Endothelial cell of umbilical vein (primary cell): ENCODE measurements around the gene WFIKKN1. TPM values are rescaled to one million over a fixed set of nuclear protein-coding genes. Genes with fewer than 3 reads are reported as not detected.
A peak's percentile ranks its signal among the peaks of the same experiment; 100 is the strongest.

Experiments used
- BruUV-seq: library from RNA; stranded (reverse); fragments of 400-500 nt; replicated peaks from 2 replicates; lab custom pipeline; 2021; lab: Mats Ljungman, UMichigan
- CTCF ChIA-PET: fragments of 300-600, 350-600 bp; sonication (Branson Sonifier 250); formaldehyde crosslinking; loops from one replicate; lab custom pipeline; 2021; ENCODE audit warnings: antibody characterized with exemption, inconsistent platforms; lab: Charles Lee
- POLR2A ChIA-PET: fragments of 300-600, 350-600 bp; sonication (Branson Sonifier 250); formaldehyde crosslinking; loops from one replicate; lab custom pipeline; 2021; ENCODE audit warnings: antibody characterized with exemption, inconsistent platforms; lab: Charles Lee
- DNase-seq: peaks from one replicate; pipeline ENCODE4 v3.0.0-alpha.2; 2011; ENCODE audit warnings: low read depth, low spot score
- FAIRE-seq: peaks from 2 replicates; lab custom pipeline; 2011; peaks lifted over from hg19 to GRCh38; lab: Jason Lieb, UNC
- H2AFZ ChIP-seq: 2 replicates; pipeline ENCODE4 v1.6.0; 2012; ENCODE audit warnings: low read depth, low read length, control low read depth, inconsistent platforms
- H3K27ac ChIP-seq: 2 replicates; pipeline ENCODE4 v1.5.1; 2011; ENCODE audit warnings: low read depth, mild to moderate bottlenecking, control low read depth, low read length, moderate library complexity; ENCODE audit not compliant: insufficient read depth
- H3K27me3 ChIP-seq, 2 experiments: 2 replicates each; pipeline versions ENCODE4 v1.6.0 to v1.6.1; 2011; ENCODE audit warnings: low read length in 2 of 2, mixed read lengths in 1 of 2; ENCODE audit not compliant: control insufficient read depth in 2 of 2, insufficient read depth in 2 of 2
- H3K36me3 ChIP-seq, 2 experiments: 2 replicates in 1 of 2; 3 replicates in 1 of 2; pipeline ENCODE4 v1.5.1; 2011; ENCODE audit warnings: low read length in 2 of 2, mild to moderate bottlenecking in 1 of 2, moderate library complexity in 1 of 2; ENCODE audit not compliant: control insufficient read depth in 2 of 2, insufficient read depth in 2 of 2; ENCODE audit errors: extremely low read depth in 1 of 2
- H3K4me1 ChIP-seq: 3 replicates; pipeline ENCODE4 v1.5.1; 2011; ENCODE audit warnings: mild to moderate bottlenecking, low read length; ENCODE audit not compliant: control insufficient read depth, insufficient read depth; ENCODE audit errors: extremely low read depth
- H3K4me2 ChIP-seq: 2 replicates; pipeline ENCODE4 v1.6.1; 2011; ENCODE audit warnings: low read length, control low read depth, mixed read lengths; ENCODE audit not compliant: insufficient read depth
- H3K4me3 ChIP-seq, 3 experiments: fragments of 200-600 bp in 1 of 3; sonication (generic), shearing (Covaris generic) in 1 of 3; replicated peaks in 1 of 3; 2 replicates each; pipeline ENCODE4 v1.5.1; 2011 to 2016; ENCODE audit warnings: control low read depth in 3 of 3, low read length in 3 of 3, mild to moderate bottlenecking in 2 of 3, inconsistent platforms in 1 of 3, low read depth in 1 of 3, moderate library complexity in 1 of 3; ENCODE audit not compliant: insufficient read depth in 1 of 3
- H3K79me2 ChIP-seq: 2 replicates; pipeline ENCODE4 v1.6.0; 2012; ENCODE audit warnings: low read length, inconsistent platforms; ENCODE audit not compliant: control insufficient read depth, insufficient read depth
- H3K9ac ChIP-seq: replicated peaks from 2 replicates; pipeline ENCODE3; 2011; ENCODE audit warnings: low read length, control low read depth; ENCODE audit not compliant: insufficient read depth; ENCODE audit errors: extremely low read depth
- H3K9me1 ChIP-seq: replicated peaks from 3 replicates; pipeline ENCODE4 v1.6.0; 2011; ENCODE audit warnings: mild to moderate bottlenecking, low read length; ENCODE audit not compliant: control insufficient read depth, insufficient read depth; ENCODE audit errors: extremely low read depth
- H3K9me3 ChIP-seq: replicated peaks from 2 replicates; pipeline ENCODE4 v1.5.1; 2012; ENCODE audit warnings: low read length, inconsistent platforms; ENCODE audit not compliant: control insufficient read depth, insufficient read depth
- H4K20me1 ChIP-seq: replicated peaks from 2 replicates; pipeline ENCODE3; 2011; ENCODE audit warnings: mild to moderate bottlenecking, low read length; ENCODE audit not compliant: control insufficient read depth, insufficient read depth; ENCODE audit errors: extremely low read depth
- EZH2 ChIP-seq: IDR thresholded peaks from 2 replicates; pipeline ENCODE4 v1.6.1; 2012; ENCODE audit warnings: borderline replicate concordance, low read depth, mild to moderate bottlenecking, moderate library complexity, low read length, inconsistent platforms; ENCODE audit not compliant: severe bottlenecking
- FOS ChIP-seq: IDR thresholded peaks from 2 replicates; pipeline ENCODE4 v1.6.1; 2011; ENCODE audit warnings: mild to moderate bottlenecking, low read length, moderate library complexity, borderline replicate concordance; ENCODE audit not compliant: insufficient read depth
- GATA2 ChIP-seq: IDR thresholded peaks from 2 replicates; pipeline ENCODE4 v1.7.0; 2011; ENCODE audit warnings: low read depth, mild to moderate bottlenecking, moderate library complexity, mixed read lengths, low read length; ENCODE audit not compliant: insufficient read length, insufficient read depth
- JUN ChIP-seq: IDR thresholded peaks from 2 replicates; pipeline ENCODE4 v1.6.1; 2011; ENCODE audit warnings: borderline replicate concordance, low read depth; ENCODE audit not compliant: insufficient read length, insufficient read depth
- MYC ChIP-seq: IDR thresholded peaks from one replicate; pipeline ENCODE4 v1.6.1; 2011; ENCODE audit warnings: mild to moderate bottlenecking, low read depth, low read length
- POLR2A ChIP-seq: IDR thresholded peaks from 2 replicates; pipeline ENCODE4 v1.6.1; 2012; ENCODE audit warnings: low read depth, mild to moderate bottlenecking, control low read depth, low read length
- POLR2AphosphoS5 ChIP-seq: IDR thresholded peaks from 2 replicates; pipeline ENCODE4 v1.6.1; 2012; ENCODE audit warnings: low read depth, mild to moderate bottlenecking, control low read depth, low read length, moderate library complexity; ENCODE audit not compliant: insufficient read depth
- dilution Hi-C: fragments of 300-500 bp; cut with MboI; formaldehyde crosslinking; loops from one replicate; pipeline ENCODE4 v1.15.0; 2019; ENCODE audit warnings: low sequenced_read_pairs; ENCODE audit not compliant: extremely low pct_ligation_motif_present
- intact Hi-C: fragments of 100-400 bp; cut with micrococcal nuclease; formaldehyde crosslinking; loops from one replicate; pipeline ENCODE4 v1.10.0; 2022
- polyA plus RNA-seq, 4 experiments: library from polyadenylated mRNA; depleted of rRNA in 3 of 4; stranded (reverse) in 3 of 4; unstranded in 1 of 4; fragments of >200 nt; gene quantifications; 2 replicates each; pipeline versions ENCODE4 v1.2.1 to v1.2.3, GENCODE V29; 2011 to 2012; ENCODE audit warnings: missing spikeins in 1 of 4
- total RNA-seq: library from RNA; stranded (reverse); gene quantifications from 2 replicates; pipeline ENCODE4 v1.2.3, GENCODE V29; 2021
- TF ChIP-seq, protein P1 (sequence below), 2 donors: IDR thresholded peaks; 1 replicate in 1 of 2; 2 replicates in 1 of 2; pipeline ENCODE4 v1.5.1; 2011; ENCODE audit warnings: low read length in 2 of 2, mild to moderate bottlenecking in 2 of 2, moderate library complexity in 2 of 2, control low read depth in 1 of 2, inconsistent platforms in 1 of 2, low read depth in 1 of 2; ENCODE audit not compliant: insufficient read depth in 1 of 2; ENCODE audit errors: extremely low read depth in 1 of 2
- TF ChIP-seq, protein P2 (sequence below): IDR thresholded peaks from 2 replicates; pipeline ENCODE4 v1.6.1; 2011; ENCODE audit not compliant: insufficient read depth, insufficient read length

WFIKKN1 gene
- total and polyA plus RNA-seq, 2 donors (not counting 3 experiments of a cell fraction or from before 2014, with no cell fraction given): 0.06 to 0.40 TPM

DNA sequence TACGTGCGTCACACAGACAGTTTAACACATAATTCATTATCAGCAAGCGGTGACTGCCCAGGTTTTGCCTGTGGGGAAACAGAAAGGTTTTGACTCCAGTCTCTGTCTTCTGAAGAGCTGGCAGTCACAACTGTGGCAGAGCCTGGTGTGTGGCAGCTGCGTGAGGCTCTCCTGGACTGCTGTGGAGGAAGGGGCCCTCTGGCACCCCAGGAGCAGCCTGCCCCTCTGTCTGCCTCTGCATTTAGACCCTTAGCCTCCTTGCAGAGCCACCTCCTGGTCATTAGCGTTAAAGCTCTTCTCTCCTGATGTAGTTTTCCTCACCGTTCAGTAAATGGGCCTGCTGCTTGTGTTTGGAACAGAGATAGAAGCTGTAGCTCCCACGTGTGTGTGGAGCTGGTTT, 30.0 kb upstream of the WFIKKN1 start:
- ChIA-PET POLR2A (no interaction called here), CTCF (interaction anchor here (0.9 to 2.3 kb wide), 7 partner anchors 8 to 209 kb away, joined by 3 to 8 read pairs (median 5); partner anchors contain the start of gene RAB40C)
- Histone ChIP-seq H2AFZ (no peak overlapping the region), H3K36me3 (no peaks in the 10 kb centered on the region), H3K9ac (no peak overlapping the region), H3K4me1 (no peaks in the 10 kb centered on the region), H3K27ac (no peak overlapping the region), H3K9me1 (no peaks in the 10 kb centered on the region), H3K9me3 (no peaks in the 10 kb centered on the region), H4K20me1 (no peaks in the 10 kb centered on the region), H3K79me2 (peaks cover 1% of the 10 kb centered on the region), H3K4me2 (no peak overlapping the region), H3K27me3 (no peaks in the 10 kb centered on the region), H3K4me3 (no peak overlapping the region)
- intact Hi-C loops: no loop called here
- no peak for TF ChIP-seq JUN
- TF ChIP-seq, protein P1, sequence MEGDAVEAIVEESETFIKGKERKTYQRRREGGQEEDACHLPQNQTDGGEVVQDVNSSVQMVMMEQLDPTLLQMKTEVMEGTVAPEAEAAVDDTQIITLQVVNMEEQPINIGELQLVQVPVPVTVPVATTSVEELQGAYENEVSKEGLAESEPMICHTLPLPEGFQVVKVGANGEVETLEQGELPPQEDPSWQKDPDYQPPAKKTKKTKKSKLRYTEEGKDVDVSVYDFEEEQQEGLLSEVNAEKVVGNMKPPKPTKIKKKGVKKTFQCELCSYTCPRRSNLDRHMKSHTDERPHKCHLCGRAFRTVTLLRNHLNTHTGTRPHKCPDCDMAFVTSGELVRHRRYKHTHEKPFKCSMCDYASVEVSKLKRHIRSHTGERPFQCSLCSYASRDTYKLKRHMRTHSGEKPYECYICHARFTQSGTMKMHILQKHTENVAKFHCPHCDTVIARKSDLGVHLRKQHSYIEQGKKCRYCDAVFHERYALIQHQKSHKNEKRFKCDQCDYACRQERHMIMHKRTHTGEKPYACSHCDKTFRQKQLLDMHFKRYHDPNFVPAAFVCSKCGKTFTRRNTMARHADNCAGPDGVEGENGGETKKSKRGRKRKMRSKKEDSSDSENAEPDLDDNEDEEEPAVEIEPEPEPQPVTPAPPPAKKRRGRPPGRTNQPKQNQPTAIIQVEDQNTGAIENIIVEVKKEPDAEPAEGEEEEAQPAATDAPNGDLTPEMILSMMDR (IDR thresholded peaks at IDR 0.05; ENCODE audit: extremely low read depth in 1 of 2, insufficient read depth in 1 of 2, low read depth in 1 of 2, low read length in 2 of 2): peak in 1 of 2 donors; percentile 21
- dilution Hi-C loops: no loop called here
- no TSS peak for BruUV-seq
- DNase-seq (peak; percentile 15), FAIRE-seq (no peak)

DNA sequence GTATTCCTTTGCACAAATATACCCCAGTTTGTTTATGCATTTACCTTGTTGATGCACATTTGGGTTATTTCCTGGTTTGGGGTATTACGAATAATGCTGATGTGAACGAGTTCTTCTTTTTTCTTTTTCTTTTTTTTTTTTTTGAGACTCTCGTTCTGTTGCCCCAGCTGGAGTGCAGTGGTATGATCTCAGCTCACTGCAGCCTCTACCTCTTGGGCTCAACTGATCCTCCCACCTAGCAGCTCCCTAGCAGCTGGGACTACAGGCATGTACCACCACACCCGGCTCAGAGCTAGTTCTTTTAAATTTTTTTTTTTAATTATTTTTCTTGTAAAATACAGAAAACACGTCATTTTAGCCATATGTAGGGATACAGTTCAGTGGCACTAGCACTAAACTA, 26.9 kb upstream of the WFIKKN1 start:
- ChIA-PET POLR2A (no interaction called here), CTCF (no interaction called here)
- TF ChIP-seq, protein P1 (IDR thresholded peaks at IDR 0.05; ENCODE audit: extremely low read depth in 1 of 2, insufficient read depth in 1 of 2, low read depth in 1 of 2, low read length in 2 of 2): no peak
- TF ChIP-seq, protein P2, sequence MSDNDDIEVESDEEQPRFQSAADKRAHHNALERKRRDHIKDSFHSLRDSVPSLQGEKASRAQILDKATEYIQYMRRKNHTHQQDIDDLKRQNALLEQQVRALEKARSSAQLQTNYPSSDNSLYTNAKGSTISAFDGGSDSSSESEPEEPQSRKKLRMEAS: no peak
- no peak for TF ChIP-seq JUN
- no peak for TF ChIP-seq FOS
- no peak for TF ChIP-seq GATA2
- TF ChIP-seq MYC: no peak
- no peak for TF ChIP-seq POLR2A
- no peak for TF ChIP-seq POLR2AphosphoS5
- no peak for TF ChIP-seq EZH2
- H3K9ac ChIP-seq: no peak overlapping the region
- H3K36me3 ChIP-seq: no peaks in the 10 kb centered on the region
- no peak for DNase-seq
- intact Hi-C loops: no loop called here
- H2AFZ ChIP-seq: no peak overlapping the region
- no TSS peak for BruUV-seq
- no peaks in the 10 kb centered on the region for H3K4me1 ChIP-seq
- H3K9me3 ChIP-seq: no peaks in the 10 kb centered on the region
- H3K9me1 ChIP-seq: no peaks in the 10 kb centered on the region
- no peaks in the 10 kb centered on the region for H4K20me1 ChIP-seq
- no peak overlapping the region for H3K4me2 ChIP-seq
- H3K27me3 ChIP-seq: no peaks in the 10 kb centered on the region
- dilution Hi-C loops: no loop called here
- H3K27ac ChIP-seq: no peak overlapping the region
- no peak for FAIRE-seq
- H3K79me2 ChIP-seq: peaks cover 1% of the 10 kb centered on the region
- H3K4me3 ChIP-seq: no peak overlapping the region
